ENCODE measurements around the gene CPA2. TPM values are rescaled to one million over a fixed set of nuclear protein-coding genes. Genes with fewer than 3 reads are reported as not detected.
A peak's percentile ranks its signal among the peaks of the same experiment; 100 is the strongest.

CPA2 gene
- total and polyA plus RNA-seq, 2 donors from 2014 or later, result not detected

GRCh38 chr7:130269318-130269694 lies 2.6 kb downstream of the CPA2 start:
- DNase-seq, result no peak
- Histone ChIP-seq H3K4me3 (ENCODE audit: low read length in 3 of 3) (no peak overlapping the region), H3K27ac (ENCODE audit: low read depth in 2 of 2, low read length in 2 of 2) (no peak overlapping the region), H3K27me3 (ENCODE audit: control insufficient read depth, insufficient read depth, low read length) (no peaks in the 10 kb centered on the region), H3K36me3 (ENCODE audit: control insufficient read depth in 2 of 3, insufficient read depth in 3 of 3, low read length in 3 of 3) (no peaks in the 10 kb centered on the region), H3K9ac (ENCODE audit: low read length in 3 of 3) (no peak overlapping the region), H3K4me1 (ENCODE audit: control insufficient read depth in 2 of 3, insufficient read depth in 2 of 3, low read depth in 1 of 3, low read length in 3 of 3) (peaks cover 0 to 5% (median 2%) of the 10 kb centered on the region in 3 donors), H3K9me3 (ENCODE audit: control insufficient read depth in 2 of 3, insufficient read depth in 1 of 3, low read length in 3 of 3) (no peaks in the 10 kb centered on the region)
- no peak for TF ChIP-seq CTCF (IDR thresholded peaks at IDR 0.05; ENCODE audit: borderline replicate concordance, extremely low read depth, insufficient read depth)
- intact Hi-C loops (cut with DNase I), result no loop called here
- FAIRE-seq, result no peak

DNA sequence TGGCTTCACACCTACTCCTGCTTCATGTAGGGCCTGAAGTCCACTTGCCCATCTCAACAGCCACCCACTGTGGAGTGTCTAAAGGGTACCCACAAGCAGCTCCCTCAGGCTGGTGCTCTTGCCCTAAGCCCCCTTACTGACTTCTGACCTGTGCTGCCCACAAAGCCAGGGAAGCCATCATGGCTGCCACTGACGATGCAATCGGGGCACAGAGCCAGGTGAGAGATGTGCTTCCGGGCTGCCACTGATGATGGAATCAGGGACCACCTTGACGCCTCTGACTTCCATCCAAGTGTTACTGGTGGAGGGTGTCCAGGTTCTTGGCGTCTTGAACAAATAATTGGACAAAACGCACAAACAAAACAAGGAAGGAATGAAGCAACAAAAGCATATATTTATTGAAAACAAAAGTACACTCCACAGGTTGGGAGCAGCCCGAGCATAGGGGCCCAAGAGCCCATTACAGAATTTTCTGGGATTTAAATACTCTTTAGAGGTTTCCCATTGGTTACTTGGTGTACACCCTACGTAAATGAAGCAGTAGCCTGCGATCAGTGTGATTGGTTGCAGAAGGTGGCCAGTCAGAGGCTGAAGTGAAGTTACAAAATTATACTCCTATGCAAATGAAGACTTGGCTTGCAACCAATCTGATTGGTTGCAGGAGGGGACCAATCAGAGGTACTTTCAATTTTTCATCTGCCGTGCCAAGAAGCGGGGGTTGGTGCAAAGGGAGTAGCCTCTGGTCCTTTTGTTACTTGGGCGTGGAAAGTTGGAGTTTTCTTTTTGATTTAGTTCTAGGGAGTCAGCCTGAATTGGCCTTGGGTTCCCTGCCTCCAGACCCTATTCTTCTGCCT lies 4.5 kb downstream of the CPA2 start:
- no peak for TF ChIP-seq CTCF (IDR thresholded peaks at IDR 0.05; ENCODE audit: borderline replicate concordance, extremely low read depth, insufficient read depth)
- peak in 2 of 5 donors; percentile 47 to 77 for DNase-seq
- intact Hi-C loops (cut with DNase I), result no loop called here
- Histone ChIP-seq H3K4me3 (ENCODE audit: low read length in 3 of 3) (no peak overlapping the region), H3K27ac (ENCODE audit: low read depth in 2 of 2, low read length in 2 of 2) (no peak overlapping the region), H3K4me1 (ENCODE audit: control insufficient read depth in 2 of 3, insufficient read depth in 2 of 3, low read depth in 1 of 3, low read length in 3 of 3) (peaks cover 0 to 12% (median 2%) of the 10 kb centered on the region in 3 donors), H3K9ac (ENCODE audit: low read length in 3 of 3) (no peak overlapping the region), H3K9me3 (ENCODE audit: control insufficient read depth in 2 of 3, insufficient read depth in 1 of 3, low read length in 3 of 3) (no peaks in the 10 kb centered on the region), H3K36me3 (ENCODE audit: control insufficient read depth in 2 of 3, insufficient read depth in 3 of 3, low read length in 3 of 3) (no peaks in the 10 kb centered on the region), H3K27me3 (ENCODE audit: control insufficient read depth, insufficient read depth, low read length) (no peaks in the 10 kb centered on the region)
- no peak for FAIRE-seq

DNA sequence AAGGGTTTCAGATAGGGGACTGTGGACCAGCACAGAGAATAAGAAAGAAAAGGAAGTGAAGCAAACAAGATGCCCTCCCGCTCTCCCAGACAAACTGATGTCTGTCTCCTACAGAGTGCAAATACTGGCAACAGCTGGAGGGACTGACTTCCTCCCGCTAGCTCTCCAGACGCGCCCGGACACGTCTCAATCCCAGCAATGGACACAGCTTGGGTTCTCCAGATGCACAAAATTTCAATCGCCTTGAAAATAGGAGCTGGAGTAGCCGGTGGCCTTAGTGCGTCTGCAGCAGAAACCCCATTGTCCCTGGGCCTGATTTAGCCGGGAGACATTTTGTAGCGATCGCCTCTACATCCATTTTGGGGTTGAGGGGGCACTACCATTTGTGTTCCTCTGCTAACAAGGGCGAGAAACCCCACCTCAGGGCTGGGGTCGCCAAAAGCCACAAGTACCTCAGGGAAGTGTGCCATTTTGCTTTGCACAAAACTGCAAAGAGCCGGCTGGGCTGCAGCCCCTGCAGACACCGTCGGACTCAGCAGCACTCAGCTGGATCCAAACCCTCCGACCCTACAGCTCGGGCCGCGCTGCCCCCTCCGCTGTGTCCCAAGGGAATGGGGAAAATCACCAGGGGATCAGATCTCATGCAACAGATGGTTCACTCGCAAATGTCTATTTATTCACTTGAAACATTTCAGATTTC lies 5.9 kb downstream of the CPA2 start:
- Histone ChIP-seq H3K9me3 (ENCODE audit: control insufficient read depth in 2 of 3, insufficient read depth in 1 of 3, low read length in 3 of 3) (no peaks in the 10 kb centered on the region), H3K27me3 (ENCODE audit: control insufficient read depth, insufficient read depth, low read length) (no peaks in the 10 kb centered on the region), H3K36me3 (ENCODE audit: control insufficient read depth in 2 of 3, insufficient read depth in 3 of 3, low read length in 3 of 3) (no peaks in the 10 kb centered on the region), H3K27ac (ENCODE audit: low read depth in 2 of 2, low read length in 2 of 2) (no peak overlapping the region), H3K4me3 (ENCODE audit: low read length in 3 of 3) (peak overlapping the region in 2 of 3 donors; percentile 48 to 51), H3K4me1 (ENCODE audit: control insufficient read depth in 2 of 3, insufficient read depth in 2 of 3, low read depth in 1 of 3, low read length in 3 of 3) (peaks cover 0 to 17% (median 2%) of the 10 kb centered on the region in 3 donors), H3K9ac (ENCODE audit: low read length in 3 of 3) (peak overlapping the region in 1 of 3 donors; percentile 59)
- FAIRE-seq, result no peak
- peak in 3 of 5 donors; percentile 42 to 81 (median 59) for DNase-seq
- intact Hi-C loops (cut with DNase I), result no loop called here
- no peak for TF ChIP-seq CTCF (IDR thresholded peaks at IDR 0.05; ENCODE audit: borderline replicate concordance, extremely low read depth, insufficient read depth)

Data from kidney (tissue), 14 donors.